WTC11 (cell line): ENCODE measurements around the gene NCKIPSD.

Experiments used
- KAT7 ChIP-seq: sonication (generic); formaldehyde crosslinking; IDR thresholded peaks from 2 replicates; pipeline ENCODE4 v1.8.1; 2023; ENCODE audit warnings: missing genetic modification reagents, mild to moderate bottlenecking, borderline replicate concordance
- TCF7 ChIP-seq: sonication (generic); formaldehyde crosslinking; IDR thresholded peaks from 2 replicates; pipeline ENCODE4 v1.8.0; 2022; ENCODE audit warnings: mild to moderate bottlenecking, low read depth, missing genetic modification reagents, moderate library complexity
- ZNF232 ChIP-seq: sonication (generic); formaldehyde crosslinking; IDR thresholded peaks from 2 replicates; pipeline ENCODE4 v1.8.0; 2022; ENCODE audit warnings: mild to moderate bottlenecking, missing genetic modification reagents
- TF ChIP-seq, protein P1 (sequence below): fragments of 200-600 bp; IDR thresholded peaks from 2 replicates; pipeline ENCODE4 v1.8.0; 2022; ENCODE audit warnings: antibody characterized with exemption
- TF ChIP-seq, protein P2 (sequence below): sonication (generic); formaldehyde crosslinking; IDR thresholded peaks from 2 replicates; pipeline ENCODE4 v1.8.1; 2023; ENCODE audit warnings: mild to moderate bottlenecking, missing genetic modification reagents, borderline replicate concordance

DNA sequence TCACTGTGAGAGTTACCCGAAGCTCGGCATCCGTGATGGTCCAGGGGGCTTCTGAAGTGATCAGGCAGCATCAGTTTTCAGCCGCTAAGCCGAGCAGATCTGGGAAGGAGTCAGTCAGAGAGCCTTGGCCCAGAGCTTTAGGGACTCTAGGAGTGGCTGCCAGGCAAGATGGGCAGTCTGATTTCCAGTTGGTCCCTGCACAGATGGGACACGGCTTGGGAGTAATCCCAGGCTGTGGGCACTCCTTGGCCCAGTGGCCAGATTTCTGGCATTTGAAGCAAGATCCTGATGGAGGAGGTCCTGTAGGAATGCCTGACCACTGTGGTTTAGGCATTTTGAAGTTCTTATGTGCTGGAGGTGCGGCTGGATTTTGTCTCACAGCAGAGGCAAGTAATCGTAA lies 41.8 kb upstream of the NCKIPSD start:
- TF ChIP-seq, protein P1, sequence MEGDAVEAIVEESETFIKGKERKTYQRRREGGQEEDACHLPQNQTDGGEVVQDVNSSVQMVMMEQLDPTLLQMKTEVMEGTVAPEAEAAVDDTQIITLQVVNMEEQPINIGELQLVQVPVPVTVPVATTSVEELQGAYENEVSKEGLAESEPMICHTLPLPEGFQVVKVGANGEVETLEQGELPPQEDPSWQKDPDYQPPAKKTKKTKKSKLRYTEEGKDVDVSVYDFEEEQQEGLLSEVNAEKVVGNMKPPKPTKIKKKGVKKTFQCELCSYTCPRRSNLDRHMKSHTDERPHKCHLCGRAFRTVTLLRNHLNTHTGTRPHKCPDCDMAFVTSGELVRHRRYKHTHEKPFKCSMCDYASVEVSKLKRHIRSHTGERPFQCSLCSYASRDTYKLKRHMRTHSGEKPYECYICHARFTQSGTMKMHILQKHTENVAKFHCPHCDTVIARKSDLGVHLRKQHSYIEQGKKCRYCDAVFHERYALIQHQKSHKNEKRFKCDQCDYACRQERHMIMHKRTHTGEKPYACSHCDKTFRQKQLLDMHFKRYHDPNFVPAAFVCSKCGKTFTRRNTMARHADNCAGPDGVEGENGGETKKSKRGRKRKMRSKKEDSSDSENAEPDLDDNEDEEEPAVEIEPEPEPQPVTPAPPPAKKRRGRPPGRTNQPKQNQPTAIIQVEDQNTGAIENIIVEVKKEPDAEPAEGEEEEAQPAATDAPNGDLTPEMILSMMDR, result no peak
- TF ChIP-seq, protein P2, sequence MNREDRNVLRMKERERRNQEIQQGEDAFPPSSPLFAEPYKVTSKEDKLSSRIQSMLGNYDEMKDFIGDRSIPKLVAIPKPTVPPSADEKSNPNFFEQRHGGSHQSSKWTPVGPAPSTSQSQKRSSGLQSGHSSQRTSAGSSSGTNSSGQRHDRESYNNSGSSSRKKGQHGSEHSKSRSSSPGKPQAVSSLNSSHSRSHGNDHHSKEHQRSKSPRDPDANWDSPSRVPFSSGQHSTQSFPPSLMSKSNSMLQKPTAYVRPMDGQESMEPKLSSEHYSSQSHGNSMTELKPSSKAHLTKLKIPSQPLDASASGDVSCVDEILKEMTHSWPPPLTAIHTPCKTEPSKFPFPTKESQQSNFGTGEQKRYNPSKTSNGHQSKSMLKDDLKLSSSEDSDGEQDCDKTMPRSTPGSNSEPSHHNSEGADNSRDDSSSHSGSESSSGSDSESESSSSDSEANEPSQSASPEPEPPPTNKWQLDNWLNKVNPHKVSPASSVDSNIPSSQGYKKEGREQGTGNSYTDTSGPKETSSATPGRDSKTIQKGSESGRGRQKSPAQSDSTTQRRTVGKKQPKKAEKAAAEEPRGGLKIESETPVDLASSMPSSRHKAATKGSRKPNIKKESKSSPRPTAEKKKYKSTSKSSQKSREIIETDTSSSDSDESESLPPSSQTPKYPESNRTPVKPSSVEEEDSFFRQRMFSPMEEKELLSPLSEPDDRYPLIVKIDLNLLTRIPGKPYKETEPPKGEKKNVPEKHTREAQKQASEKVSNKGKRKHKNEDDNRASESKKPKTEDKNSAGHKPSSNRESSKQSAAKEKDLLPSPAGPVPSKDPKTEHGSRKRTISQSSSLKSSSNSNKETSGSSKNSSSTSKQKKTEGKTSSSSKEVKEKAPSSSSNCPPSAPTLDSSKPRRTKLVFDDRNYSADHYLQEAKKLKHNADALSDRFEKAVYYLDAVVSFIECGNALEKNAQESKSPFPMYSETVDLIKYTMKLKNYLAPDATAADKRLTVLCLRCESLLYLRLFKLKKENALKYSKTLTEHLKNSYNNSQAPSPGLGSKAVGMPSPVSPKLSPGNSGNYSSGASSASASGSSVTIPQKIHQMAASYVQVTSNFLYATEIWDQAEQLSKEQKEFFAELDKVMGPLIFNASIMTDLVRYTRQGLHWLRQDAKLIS, result no peak
- TF ChIP-seq KAT7 (CRISPR knock-in tag) (no peak), ZNF232 (CRISPR knock-in tag) (no peak), TCF7 (no peak)
